GM10847 (cell line): ENCODE data around the gene SLC8A1.

Experiments used
- POLR2A ChIP-seq: IDR thresholded peaks from 2 replicates; pipeline ENCODE4 v1.6.1; 2011; ENCODE audit not compliant: insufficient read length; ENCODE audit errors: extremely low read depth

SLC8A1 gene

GRCh38 chr2:40279482-40279881, 172.4 kb downstream of the SLC8A1 start:
- no peak for TF ChIP-seq POLR2A

- TF ChIP-seq POLR2A, result no peak
These were observed 172.9 kb downstream of the SLC8A1 start for GRCh38 chr2:40279001-40279400.

GRCh38 chr2:40276076-40276475, 175.8 kb downstream of the SLC8A1 start:
- no peak for TF ChIP-seq POLR2A

- no peak for TF ChIP-seq POLR2A
These were observed 177.6 kb downstream of the SLC8A1 start for GRCh38 chr2:40274270-40274669.

- no peak for TF ChIP-seq POLR2A
These were observed 178.1 kb downstream of the SLC8A1 start for GRCh38 chr2:40273734-40274182.

- TF ChIP-seq POLR2A, result no peak
These were observed 180.8 kb downstream of the SLC8A1 start for GRCh38 chr2:40271094-40271493.

GRCh38 chr2:40270372-40270771, 181.5 kb downstream of the SLC8A1 start:
- no peak for TF ChIP-seq POLR2A

GRCh38 chr2:40268566-40268965, 183.3 kb downstream of the SLC8A1 start:
- TF ChIP-seq POLR2A, result no peak

GRCh38 chr2:40266201-40266600, 185.7 kb downstream of the SLC8A1 start:
- TF ChIP-seq POLR2A, result no peak

- no peak for TF ChIP-seq POLR2A
These were observed 186.3 kb downstream of the SLC8A1 start for GRCh38 chr2:40265602-40266001.

- no peak for TF ChIP-seq POLR2A
These were observed 190.8 kb downstream of the SLC8A1 start for GRCh38 chr2:40261042-40261441.

GRCh38 chr2:40260437-40260836, 191.5 kb downstream of the SLC8A1 start:
- no peak for TF ChIP-seq POLR2A

GRCh38 chr2:40259900-40260299, 192.0 kb downstream of the SLC8A1 start:
- TF ChIP-seq POLR2A, result no peak

- TF ChIP-seq POLR2A, result no peak
These were observed 193.8 kb downstream of the SLC8A1 start for GRCh38 chr2:40258135-40258457.

- TF ChIP-seq POLR2A, result no peak
These were observed 194.4 kb downstream of the SLC8A1 start for GRCh38 chr2:40257340-40258134.

GRCh38 chr2:40256649-40257048, 195.2 kb downstream of the SLC8A1 start:
- no peak for TF ChIP-seq POLR2A

GRCh38 chr2:40256008-40256407, 195.9 kb downstream of the SLC8A1 start:
- no peak for TF ChIP-seq POLR2A

GRCh38 chr2:40255103-40255502, 196.8 kb downstream of the SLC8A1 start:
- TF ChIP-seq POLR2A, result no peak

- TF ChIP-seq POLR2A, result no peak
These were observed 197.3 kb downstream of the SLC8A1 start for GRCh38 chr2:40254611-40255010.
